ENCODE measurements around the gene CRISP1. TPM values are rescaled to one million over a fixed set of nuclear protein-coding genes. Genes with fewer than 3 reads are reported as not detected.

The CRISP1 gene
- polyA plus RNA-seq, 1 of the 3 experiments (the other 2 are of a cell fraction) = not detected

- WGBS (ENCODE audit: low lambda C conversion rate) = 0% methylated on average over 2 of the region's 2 CpGs
- TF ChIP-seq, protein P1, sequence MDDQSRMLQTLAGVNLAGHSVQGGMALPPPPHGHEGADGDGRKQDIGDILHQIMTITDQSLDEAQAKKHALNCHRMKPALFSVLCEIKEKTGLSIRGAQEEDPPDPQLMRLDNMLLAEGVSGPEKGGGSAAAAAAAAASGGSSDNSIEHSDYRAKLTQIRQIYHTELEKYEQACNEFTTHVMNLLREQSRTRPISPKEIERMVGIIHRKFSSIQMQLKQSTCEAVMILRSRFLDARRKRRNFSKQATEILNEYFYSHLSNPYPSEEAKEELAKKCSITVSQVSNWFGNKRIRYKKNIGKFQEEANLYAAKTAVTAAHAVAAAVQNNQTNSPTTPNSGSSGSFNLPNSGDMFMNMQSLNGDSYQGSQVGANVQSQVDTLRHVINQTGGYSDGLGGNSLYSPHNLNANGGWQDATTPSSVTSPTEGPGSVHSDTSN (IDR thresholded peaks at IDR 0.05) = no peak
- no peak for TF ChIP-seq YY1 (IDR thresholded peaks at IDR 0.05; ENCODE audit: low read depth)
- TF ChIP-seq RXRA (IDR thresholded peaks at IDR 0.05; ENCODE audit: borderline replicate concordance, low read depth) = no peak
- TF ChIP-seq TCF12 (IDR thresholded peaks at IDR 0.05) = no peak
- TF ChIP-seq EP300 (IDR thresholded peaks at IDR 0.05; ENCODE audit: borderline replicate concordance in 1 of 2, low read depth in 1 of 2, low read length in 1 of 2) = no peak
- TF ChIP-seq ELF1 (IDR thresholded peaks at IDR 0.05) = no peak
- no peak for TF ChIP-seq MEF2A (IDR thresholded peaks at IDR 0.05; ENCODE audit: borderline replicate concordance, low read depth)
- no peak for TF ChIP-seq RFX5 (IDR thresholded peaks at IDR 0.05; ENCODE audit: low read length)
- TF ChIP-seq MAX (IDR thresholded peaks at IDR 0.05; ENCODE audit: low read depth) = no peak
- TF ChIP-seq CHD2 (IDR thresholded peaks at IDR 0.05; ENCODE audit: low read length, partially characterized antibody) = no peak
Measured at GRCh38 chr6:49790341-49790740, 76.0 kb downstream of the CRISP1 start.

GRCh38 chr6:49787176-49787575 lies 79.2 kb downstream of the CRISP1 start, which contains the start of gene PGK2:
PGK2 (minus strand) TSS chr6:49787285; CDS start chr6:49787187, 98 bp downstream.
- Histone ChIP-seq H3F3A (replicated peaks; ENCODE audit: insufficient read depth) (no peaks in the 10 kb centered on the region), H3K79me2 (ENCODE audit: insufficient read depth) (no peaks in the 10 kb centered on the region), H3K9me2 (no peaks in the 10 kb centered on the region), H3K36me3 (replicated peaks in 1 of 2; ENCODE audit: control insufficient read depth in 1 of 2, insufficient read depth in 2 of 2, low read length in 1 of 2) (no peaks in the 10 kb centered on the region), H3K9ac (no peak within 1 kb of the TSS), H4K20me1 (ENCODE audit: insufficient read depth) (no peaks in the 10 kb centered on the region), H3K4me1 (ENCODE audit: control insufficient read depth in 1 of 2, insufficient read depth in 2 of 2, low read depth in 1 of 2, low read length in 1 of 2) (no peaks in the 10 kb centered on the region), H3K27me3 (ENCODE audit: insufficient read depth) (no peaks in the 10 kb centered on the region), H3K4me3 (ENCODE audit: low read depth in 2 of 2, low read length in 1 of 2) (no peak within 1 kb of the TSS), H3K9me3 (no peaks in the 10 kb centered on the region), H3K4me2 (no peak within 1 kb of the TSS), H2AFZ (ENCODE audit: low read depth) (no peak within 1 kb of the TSS), H3K27ac (ENCODE audit: low read depth in 2 of 2, low read length in 1 of 2) (no peak within 1 kb of the TSS)
- DNase-seq = no peak
- CTCF ChIA-PET = interaction anchor here (1.6 kb wide), 1 partner anchor 164 kb away, joined by 3 read pairs; no protein-coding TSS in a partner anchor
- TF ChIP-seq, protein P1 (IDR thresholded peaks at IDR 0.05) = peak; percentile 74
- TF ChIP-seq, protein P2, sequence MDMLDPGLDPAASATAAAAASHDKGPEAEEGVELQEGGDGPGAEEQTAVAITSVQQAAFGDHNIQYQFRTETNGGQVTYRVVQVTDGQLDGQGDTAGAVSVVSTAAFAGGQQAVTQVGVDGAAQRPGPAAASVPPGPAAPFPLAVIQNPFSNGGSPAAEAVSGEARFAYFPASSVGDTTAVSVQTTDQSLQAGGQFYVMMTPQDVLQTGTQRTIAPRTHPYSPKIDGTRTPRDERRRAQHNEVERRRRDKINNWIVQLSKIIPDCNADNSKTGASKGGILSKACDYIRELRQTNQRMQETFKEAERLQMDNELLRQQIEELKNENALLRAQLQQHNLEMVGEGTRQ (IDR thresholded peaks at IDR 0.05; ENCODE audit: borderline replicate concordance, low read depth, low read length) = no peak
- TF ChIP-seq TCF12 (IDR thresholded peaks at IDR 0.05) = no peak
- 5% methylated on average over 8 of the region's 8 CpGs for WGBS (ENCODE audit: low lambda C conversion rate)
- POLR2A ChIA-PET = no interaction called here

More at GRCh38 chr6:49790341-49790740, 76.0 kb downstream of the CRISP1 start:
- Histone ChIP-seq H3K4me1 (ENCODE audit: control insufficient read depth in 1 of 2, insufficient read depth in 2 of 2, low read depth in 1 of 2, low read length in 1 of 2) (no peaks in the 10 kb centered on the region), H3K4me3 (ENCODE audit: low read depth in 2 of 2, low read length in 1 of 2) (no peak overlapping the region), H4K20me1 (ENCODE audit: insufficient read depth) (no peaks in the 10 kb centered on the region), H2AFZ (ENCODE audit: low read depth) (no peak overlapping the region), H3K9ac (no peak overlapping the region), H3K79me2 (ENCODE audit: insufficient read depth) (no peaks in the 10 kb centered on the region), H3K27me3 (ENCODE audit: insufficient read depth) (no peaks in the 10 kb centered on the region), H3F3A (replicated peaks; ENCODE audit: insufficient read depth) (no peaks in the 10 kb centered on the region), H3K27ac (ENCODE audit: low read depth in 2 of 2, low read length in 1 of 2) (no peak overlapping the region), H3K36me3 (replicated peaks in 1 of 2; ENCODE audit: control insufficient read depth in 1 of 2, insufficient read depth in 2 of 2, low read length in 1 of 2) (no peaks in the 10 kb centered on the region), H3K4me2 (no peak overlapping the region), H3K9me2 (no peaks in the 10 kb centered on the region), H3K9me3 (no peaks in the 10 kb centered on the region)
- ChIA-PET CTCF (interaction anchor here (0.6 kb wide), 1 partner anchor 16 kb away, joined by 3 read pairs; no protein-coding TSS in a partner anchor), POLR2A (no interaction called here)
- no peak for DNase-seq
